ENCODE results near the gene CAPN5.

CAPN5 gene

GRCh38 chr11:77171885-77172665 lies 105.3 kb downstream of the CAPN5 start:
- Histone ChIP-seq H3K4me3 (no peak overlapping the region), H3K4me2 (peak overlapping the region; percentile 44 to 93 (median 67)), H3K36me3 (peaks cover 0 to under 1% (median 0%) of the 10 kb centered on the region in 11 experiments; a peak in 1 of 22 replicates), H3K4me1 (peaks cover 68 to 81% (median 75%) of the 10 kb centered on the region in 10 experiments), H4K20me1 (no peaks in the 10 kb centered on the region), H3K9me3 (replicated peaks in 1 of 11) (no peaks in the 10 kb centered on the region), H3K27me3 (no peaks in the 10 kb centered on the region), H3K9ac (no peak overlapping the region), H3K27ac (no peak overlapping the region)
- no peak for TF ChIP-seq Cebpa-rat (IDR thresholded peaks at IDR 0.05)

- Histone ChIP-seq H4K20me1 (no peaks in the 10 kb centered on the region), H3K4me3 (no peak overlapping the region), H3K9ac (no peak overlapping the region), H3K36me3 (peaks cover 0 to 6% (median 0%) of the 10 kb centered on the region in 11 experiments; a peak in 4 of 22 replicates), H3K27me3 (no peaks in the 10 kb centered on the region), H3K9me3 (replicated peaks in 1 of 11) (no peaks in the 10 kb centered on the region), H3K4me1 (peaks cover 67 to 81% (median 74%) of the 10 kb centered on the region in 10 experiments), H3K27ac (no peak overlapping the region), H3K4me2 (peak overlapping the region; percentile 44 to 93 (median 67); a peak in 18 of 22 replicates)
- no peak for TF ChIP-seq Cebpa-rat (IDR thresholded peaks at IDR 0.05)
Observed at GRCh38 chr11:77172666-77172982, 105.9 kb downstream of the CAPN5 start.

GRCh38 chr11:77173494-77173893 lies 106.7 kb downstream of the CAPN5 start:
- no peaks in the 10 kb centered on the region for H3K9me3 ChIP-seq (replicated peaks in 1 of 11)
- no peaks in the 10 kb centered on the region for H4K20me1 ChIP-seq
- H3K4me2 ChIP-seq: peak overlapping the region in 3 of 11 experiments; percentile 88 to 93 (median 91); a peak in 5 of 22 replicates
- no peak for TF ChIP-seq Cebpa-rat (IDR thresholded peaks at IDR 0.05)
- no peak overlapping the region for H3K4me3 ChIP-seq
- peak overlapping the region in 1 of 11 experiments; percentile 61; a peak in 2 of 22 replicates for H3K9ac ChIP-seq
- H3K36me3 ChIP-seq: peaks cover 0 to 15% (median 0%) of the 10 kb centered on the region in 11 experiments; a peak in 5 of 22 replicates
- H3K27ac ChIP-seq: peak overlapping the region in 1 of 11 experiments; percentile 6; a peak in 1 of 22 replicates
- H3K27me3 ChIP-seq: no peaks in the 10 kb centered on the region
- peaks cover 63 to 74% (median 69%) of the 10 kb centered on the region in 10 experiments for H3K4me1 ChIP-seq

- Histone ChIP-seq H3K4me1 (peaks cover 63 to 74% (median 67%) of the 10 kb centered on the region in 10 experiments), H3K27me3 (no peaks in the 10 kb centered on the region), H3K4me3 (0 out of 20 replicates have a peak overlapping the region, but pooled peaks of 1 of the 10 experiments have one; percentile 57), H3K36me3 (peaks cover 0 to 25% (median 0%) of the 10 kb centered on the region in 11 experiments; a peak in 5 of 22 replicates), H3K9me3 (replicated peaks in 1 of 11) (no peaks in the 10 kb centered on the region), H3K9ac (0 out of 22 replicates have a peak overlapping the region, but pooled peaks of 2 of the 11 experiments have one; percentile 63 to 68), H3K4me2 (peak overlapping the region; percentile 85 to 93 (median 88)), H4K20me1 (no peaks in the 10 kb centered on the region), H3K27ac (peak overlapping the region in 4 of 11 experiments; percentile 75 to 85 (median 79); a peak in 4 of 22 replicates)
- TF ChIP-seq Cebpa-rat (IDR thresholded peaks at IDR 0.05): no peak
Observed at GRCh38 chr11:77174559-77174958, 107.8 kb downstream of the CAPN5 start.

- Histone ChIP-seq H3K36me3 (peaks cover 0 to 32% (median 0%) of the 10 kb centered on the region in 11 experiments; a peak in 5 of 22 replicates), H3K27ac (peak overlapping the region; percentile 40 to 89 (median 78)), H3K9me3 (replicated peaks in 1 of 11) (no peaks in the 10 kb centered on the region), H3K4me1 (peaks cover 59 to 72% (median 64%) of the 10 kb centered on the region in 10 experiments), H3K4me2 (peak overlapping the region; percentile 85 to 93 (median 88)), H3K9ac (peak overlapping the region; percentile 42 to 85 (median 68); a peak in 21 of 22 replicates), H4K20me1 (no peaks in the 10 kb centered on the region), H3K4me3 (peak overlapping the region in 5 of 10 experiments; percentile 5 to 57 (median 46); a peak in 9 of 20 replicates), H3K27me3 (no peaks in the 10 kb centered on the region)
- 0 out of 22 replicates have a peak, but pooled peaks of 1 of the 11 experiments have one; percentile 6 for TF ChIP-seq Cebpa-rat (IDR thresholded peaks at IDR 0.05)
Observed at GRCh38 chr11:77175021-77175842, 108.5 kb downstream of the CAPN5 start.
